ENCODE results near the gene RGS2.

Gene RGS2

GRCh38 chr1:192832492-192832891, 23.7 kb downstream of the RGS2 start:
- no peak for DNase-seq

- DNase-seq, result no peak
Observed at GRCh38 chr1:192835116-192835515, 26.3 kb downstream of the RGS2 start.

- no peak for DNase-seq
Observed at GRCh38 chr1:192839162-192840066, 30.6 kb downstream of the RGS2 start.

- DNase-seq, result no peak
Observed at GRCh38 chr1:192844360-192844759, 35.5 kb downstream of the RGS2 start.

- DNase-seq, result no peak
Observed at GRCh38 chr1:192846950-192847349, 38.1 kb downstream of the RGS2 start.

GRCh38 chr1:192849011-192849410, 40.2 kb downstream of the RGS2 start:
- no peak for DNase-seq

GRCh38 chr1:192849442-192849841, 40.6 kb downstream of the RGS2 start:
- DNase-seq, result no peak

- no peak for DNase-seq
Observed at GRCh38 chr1:192852001-192852947, 43.4 kb downstream of the RGS2 start.

- DNase-seq, result no peak
Observed at GRCh38 chr1:192858456-192858855, 49.6 kb downstream of the RGS2 start.

- DNase-seq, result no peak
Observed at GRCh38 chr1:192859808-192860207, 51.0 kb downstream of the RGS2 start.

GRCh38 chr1:192860478-192861185, 51.8 kb downstream of the RGS2 start:
- no peak for DNase-seq

- DNase-seq, result no peak
Observed at GRCh38 chr1:192861860-192862259, 53.0 kb downstream of the RGS2 start.
